Smooth muscle cell (in vitro differentiated cells): ENCODE data around the gene MTF2. TPM values are rescaled to one million over a fixed set of nuclear protein-coding genes. Genes with fewer than 3 reads are reported as not detected.

Experiments used
- DNase-seq: peaks from one replicate; lab custom pipeline; 2025; ENCODE audit not compliant: unreplicated experiment; lab: John Stamatoyannopoulos, UW
- H2AFZ ChIP-seq: fragments of 200-600 bp; sonication (generic); 2 replicates; pipeline ENCODE4 v1.6.0; 2016; ENCODE audit warnings: antibody characterized with exemption, low read depth, mild to moderate bottlenecking
- H3F3A ChIP-seq: fragments of 200-600 bp; sonication (generic); 2 replicates; pipeline ENCODE4 v1.6.0; 2017; ENCODE audit warnings: antibody characterized with exemption, low read depth
- H3K27ac ChIP-seq: fragments of 200-600 bp; sonication (generic); 2 replicates; pipeline ENCODE4 v1.5.1; 2016; ENCODE audit warnings: low read depth, mild to moderate bottlenecking
- H3K27me3 ChIP-seq: fragments of 200-600 bp; sonication (generic); 2 replicates; pipeline ENCODE4 v1.6.1; 2016; ENCODE audit warnings: low read depth, mild to moderate bottlenecking
- H3K36me3 ChIP-seq: fragments of 200-600 bp; sonication (generic); 2 replicates; pipeline ENCODE4 v1.5.1; 2016; ENCODE audit warnings: low read depth
- H3K4me1 ChIP-seq: fragments of 200-600 bp; sonication (generic); 2 replicates; pipeline ENCODE4 v1.5.1; 2016; ENCODE audit warnings: low read depth
- H3K4me2 ChIP-seq: fragments of 200-600 bp; sonication (generic); 2 replicates; pipeline ENCODE4 v1.6.0; 2016; ENCODE audit warnings: mild to moderate bottlenecking
- H3K4me3 ChIP-seq: fragments of 200-600 bp; sonication (generic); 2 replicates; pipeline ENCODE4 v1.5.1; 2016; ENCODE audit warnings: mild to moderate bottlenecking
- H3K79me2 ChIP-seq: fragments of 200-600 bp; sonication (generic); 2 replicates; pipeline ENCODE4 v1.6.0; 2016; ENCODE audit warnings: low read depth, mild to moderate bottlenecking
- H3K9ac ChIP-seq: fragments of 200-600 bp; sonication (generic); 2 replicates; pipeline ENCODE4 v1.6.0; 2016; ENCODE audit warnings: low read depth
- H3K9me3 ChIP-seq: fragments of 200-600 bp; sonication (generic); replicated peaks from 2 replicates; pipeline ENCODE4 v1.5.1; 2016; ENCODE audit warnings: low read depth
- H4K20me1 ChIP-seq: fragments of 200-600 bp; sonication (generic); 2 replicates; pipeline ENCODE4 v1.6.0; 2016; ENCODE audit warnings: low read depth
- WGBS: methylation state at CpG from one replicate; pipeline ENCODE4 v1.1.7; 2016; ENCODE audit warnings: low lambda C conversion rate; 5-methylcytosine and 5-hydroxymethylcytosine counted together
- polyA plus RNA-seq: library from polyadenylated mRNA; unstranded; fragments of >200 nt; fragmentation: Nextera tagmentation; extraction: Ambion mirVana; gene quantifications from 2 replicates; pipeline ENCODE4 v1.2.1, GENCODE V29; 2016
- total RNA-seq: library from RNA; depleted of rRNA; stranded (reverse); fragments of >200 nt; gene quantifications from 2 replicates; pipeline ENCODE4 v1.2.3, GENCODE V29; 2014
- TF ChIP-seq, protein P1 (sequence below): fragments of 200-600 bp; sonication (generic); IDR thresholded peaks from 2 replicates; pipeline ENCODE4 v1.5.1; 2017; ENCODE audit warnings: borderline replicate concordance, mild to moderate bottlenecking, antibody characterized with exemption; ENCODE audit not compliant: insufficient read depth, poor library complexity, severe bottlenecking

The MTF2 gene
- total and polyA plus RNA-seq, 2 experiments from 2014 or later, result 41.2 to 43.1 TPM

DNA sequence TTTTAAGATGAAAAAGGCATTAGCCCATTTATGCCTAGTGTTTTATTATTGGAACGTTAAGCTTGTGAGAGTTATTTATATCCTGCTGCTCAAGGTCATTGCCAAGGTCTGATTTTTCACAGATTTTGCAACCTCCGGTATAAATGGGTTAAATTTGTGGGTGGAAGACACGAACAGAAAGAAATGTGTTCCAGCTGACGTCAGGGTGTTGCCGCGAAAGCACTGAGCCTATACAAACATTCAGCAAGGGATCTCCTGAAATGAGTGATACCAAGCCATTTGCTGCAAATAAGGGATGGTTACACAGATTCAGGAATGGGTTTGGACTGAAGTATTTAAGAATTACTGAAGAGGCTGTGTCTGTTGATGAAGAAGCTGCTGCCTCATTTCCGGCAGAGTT lies 68.9 kb downstream of the MTF2 start:
- Histone ChIP-seq H3K4me1 (no peaks in the 10 kb centered on the region), H4K20me1 (no peaks in the 10 kb centered on the region), H3K79me2 (no peaks in the 10 kb centered on the region), H3K36me3 (no peaks in the 10 kb centered on the region), H3K9ac (no peak overlapping the region), H3K4me3 (no peak overlapping the region), H3F3A (peaks cover 9% of the 10 kb centered on the region), H3K27ac (no peak overlapping the region), H3K4me2 (no peak overlapping the region), H3K9me3 (no peaks in the 10 kb centered on the region), H3K27me3 (no peaks in the 10 kb centered on the region), H2AFZ (no peak overlapping the region)
- TF ChIP-seq, protein P1, sequence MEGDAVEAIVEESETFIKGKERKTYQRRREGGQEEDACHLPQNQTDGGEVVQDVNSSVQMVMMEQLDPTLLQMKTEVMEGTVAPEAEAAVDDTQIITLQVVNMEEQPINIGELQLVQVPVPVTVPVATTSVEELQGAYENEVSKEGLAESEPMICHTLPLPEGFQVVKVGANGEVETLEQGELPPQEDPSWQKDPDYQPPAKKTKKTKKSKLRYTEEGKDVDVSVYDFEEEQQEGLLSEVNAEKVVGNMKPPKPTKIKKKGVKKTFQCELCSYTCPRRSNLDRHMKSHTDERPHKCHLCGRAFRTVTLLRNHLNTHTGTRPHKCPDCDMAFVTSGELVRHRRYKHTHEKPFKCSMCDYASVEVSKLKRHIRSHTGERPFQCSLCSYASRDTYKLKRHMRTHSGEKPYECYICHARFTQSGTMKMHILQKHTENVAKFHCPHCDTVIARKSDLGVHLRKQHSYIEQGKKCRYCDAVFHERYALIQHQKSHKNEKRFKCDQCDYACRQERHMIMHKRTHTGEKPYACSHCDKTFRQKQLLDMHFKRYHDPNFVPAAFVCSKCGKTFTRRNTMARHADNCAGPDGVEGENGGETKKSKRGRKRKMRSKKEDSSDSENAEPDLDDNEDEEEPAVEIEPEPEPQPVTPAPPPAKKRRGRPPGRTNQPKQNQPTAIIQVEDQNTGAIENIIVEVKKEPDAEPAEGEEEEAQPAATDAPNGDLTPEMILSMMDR, result no peak
- 79% methylated on average over 7 of the region's 7 CpGs for WGBS
- DNase-seq, result no peak

DNA sequence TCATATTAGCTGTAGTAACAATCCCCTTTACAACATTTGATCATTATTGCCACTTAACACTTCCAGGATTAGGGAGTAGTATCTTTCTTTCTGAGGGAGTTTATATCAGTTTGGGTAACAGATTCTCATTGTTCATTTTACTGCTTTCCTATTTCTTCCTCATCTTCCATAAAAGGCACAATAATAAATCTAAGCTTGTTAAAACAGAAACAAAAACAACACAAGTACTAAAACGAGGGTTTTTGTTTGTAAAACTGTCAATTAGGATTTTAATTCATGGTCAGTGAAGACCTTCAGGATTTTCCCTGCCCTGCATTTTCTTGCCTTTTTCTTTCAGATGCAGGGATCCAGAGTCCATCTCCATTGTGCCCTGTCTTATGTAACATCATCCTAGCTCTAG lies 71.6 kb downstream of the MTF2 start:
- no peaks in the 10 kb centered on the region for H3K4me1 ChIP-seq
- H3K9ac ChIP-seq, result no peak overlapping the region
- H3K4me2 ChIP-seq, result no peak overlapping the region
- H3K27ac ChIP-seq, result no peak overlapping the region
- H3K4me3 ChIP-seq, result no peak overlapping the region
- H2AFZ ChIP-seq, result no peak overlapping the region
- TF ChIP-seq, protein P1, result no peak
- H4K20me1 ChIP-seq, result no peaks in the 10 kb centered on the region
- peaks cover 10% of the 10 kb centered on the region for H3K36me3 ChIP-seq
- no peaks in the 10 kb centered on the region for H3K9me3 ChIP-seq
- H3K27me3 ChIP-seq, result no peaks in the 10 kb centered on the region
- DNase-seq, result no peak
- H3F3A ChIP-seq, result peaks cover 9% of the 10 kb centered on the region
- WGBS, result 45% methylated on average over 1 of the region's 1 CpG
- H3K79me2 ChIP-seq, result no peaks in the 10 kb centered on the region

DNA sequence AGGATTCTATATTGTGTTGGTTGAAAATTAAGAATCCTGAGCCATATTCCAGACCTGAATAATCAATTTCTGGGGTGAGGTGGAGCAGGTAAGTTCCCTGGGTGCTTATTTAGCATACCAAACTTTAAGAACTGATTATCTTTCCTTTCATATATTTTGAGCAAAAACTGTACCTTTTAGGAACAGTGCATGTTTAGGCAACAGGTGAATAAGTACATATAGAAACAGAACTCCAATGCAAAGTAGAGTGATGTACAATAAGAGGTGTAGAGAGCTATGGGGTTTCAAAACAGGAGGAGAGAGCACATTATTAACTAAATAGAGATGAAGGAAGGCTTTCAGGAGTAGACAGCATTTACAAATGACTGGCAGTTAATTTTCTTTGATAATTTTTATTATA lies 72.4 kb downstream of the MTF2 start:
- H3F3A ChIP-seq, result peaks cover 9% of the 10 kb centered on the region
- no peak overlapping the region for H3K27ac ChIP-seq
- no peaks in the 10 kb centered on the region for H3K79me2 ChIP-seq
- no peak overlapping the region for H2AFZ ChIP-seq
- no peak overlapping the region for H3K4me2 ChIP-seq
- DNase-seq, result no peak
- TF ChIP-seq, protein P1, result no peak
- peaks cover 10% of the 10 kb centered on the region for H3K36me3 ChIP-seq
- no peaks in the 10 kb centered on the region for H4K20me1 ChIP-seq
- H3K4me1 ChIP-seq, result no peaks in the 10 kb centered on the region
- H3K27me3 ChIP-seq, result no peaks in the 10 kb centered on the region
- H3K4me3 ChIP-seq, result no peak overlapping the region
- no peaks in the 10 kb centered on the region for H3K9me3 ChIP-seq
- no peak overlapping the region for H3K9ac ChIP-seq

DNA sequence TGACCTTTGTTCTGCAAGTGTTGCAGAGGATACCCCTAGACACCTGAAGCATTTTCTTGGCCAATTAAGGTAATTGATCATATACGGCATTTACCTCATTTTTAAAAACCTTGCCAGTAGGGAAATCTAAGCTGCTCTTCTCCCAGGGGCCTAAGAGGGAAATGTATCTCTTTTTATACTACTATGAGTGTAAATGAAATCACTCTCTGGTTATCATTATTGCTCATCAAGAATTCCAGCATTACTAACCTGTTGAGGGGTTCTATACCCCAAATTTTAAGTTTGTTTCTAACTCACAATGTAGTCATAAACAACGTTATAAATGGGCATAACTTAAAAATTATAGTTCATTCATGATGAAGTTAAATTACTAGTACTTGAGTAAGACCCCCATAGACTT lies 73.8 kb downstream of the MTF2 start:
- H3K4me1 ChIP-seq, result no peaks in the 10 kb centered on the region
- H3K4me2 ChIP-seq, result no peak overlapping the region
- no peaks in the 10 kb centered on the region for H3K27me3 ChIP-seq
- no peaks in the 10 kb centered on the region for H3K9me3 ChIP-seq
- DNase-seq, result no peak
- no peak overlapping the region for H3K9ac ChIP-seq
- TF ChIP-seq, protein P1, result no peak
- H3K79me2 ChIP-seq, result no peaks in the 10 kb centered on the region
- H3K36me3 ChIP-seq, result peaks cover 10% of the 10 kb centered on the region
- peaks cover 3% of the 10 kb centered on the region for H3F3A ChIP-seq
- WGBS, result 89% methylated on average over 2 of the region's 2 CpGs
- H4K20me1 ChIP-seq, result no peaks in the 10 kb centered on the region
- H3K27ac ChIP-seq, result no peak overlapping the region
- no peak overlapping the region for H3K4me3 ChIP-seq
- no peak overlapping the region for H2AFZ ChIP-seq
